Measurements from ENCODE around the gene VASN.

GRCh38 chr16:4359914-4360313, 11.7 kb upstream of the VASN start:
- TF ChIP-seq POLR2AphosphoS5 (IDR thresholded peaks at IDR 0.05; ENCODE audit: low read depth, low read length) = no peak
- TF ChIP-seq POLR2A (IDR thresholded peaks at IDR 0.05; ENCODE audit: low read depth, low read length) = no peak
- no peak for TF ChIP-seq TAF1 (IDR thresholded peaks at IDR 0.05; ENCODE audit: borderline replicate concordance, low read depth, low read length)

Data from GM12892 (cell line).